Endothelial cell of umbilical vein (primary cell): ENCODE results near the gene APOM. TPM values are rescaled to one million over a fixed set of nuclear protein-coding genes. Genes with fewer than 3 reads are reported as not detected.

Source experiments
- BruUV-seq: library from RNA; stranded (reverse); fragments of 400-500 nt; replicated peaks from 2 replicates; lab custom pipeline; 2021; lab: Mats Ljungman, UMichigan
- CTCF ChIA-PET: fragments of 300-600, 350-600 bp; sonication (Branson Sonifier 250); formaldehyde crosslinking; loops from one replicate; lab custom pipeline; 2021; ENCODE audit warnings: antibody characterized with exemption, inconsistent platforms; lab: Charles Lee
- POLR2A ChIA-PET: fragments of 300-600, 350-600 bp; sonication (Branson Sonifier 250); formaldehyde crosslinking; loops from one replicate; lab custom pipeline; 2021; ENCODE audit warnings: antibody characterized with exemption, inconsistent platforms; lab: Charles Lee
- DNase-seq: peaks from one replicate; pipeline ENCODE4 v3.0.0-alpha.2; 2011; ENCODE audit warnings: low read depth, low spot score
- FAIRE-seq: peaks from 2 replicates; lab custom pipeline; 2011; peaks lifted over from hg19 to GRCh38; lab: Jason Lieb, UNC
- H2AFZ ChIP-seq: 2 replicates; pipeline ENCODE4 v1.6.0; 2012; ENCODE audit warnings: low read depth, low read length, control low read depth, inconsistent platforms
- H3K27ac ChIP-seq: 2 replicates; pipeline ENCODE4 v1.5.1; 2011; ENCODE audit warnings: low read depth, mild to moderate bottlenecking, control low read depth, low read length, moderate library complexity; ENCODE audit not compliant: insufficient read depth
- H3K27me3 ChIP-seq, 2 experiments: 2 replicates each; pipeline versions ENCODE4 v1.6.0 to v1.6.1; 2011; ENCODE audit warnings: low read length in 2 of 2, mixed read lengths in 1 of 2; ENCODE audit not compliant: control insufficient read depth in 2 of 2, insufficient read depth in 2 of 2
- H3K36me3 ChIP-seq, 2 experiments: 2 replicates in 1 of 2; 3 replicates in 1 of 2; pipeline ENCODE4 v1.5.1; 2011; ENCODE audit warnings: low read length in 2 of 2, mild to moderate bottlenecking in 1 of 2, moderate library complexity in 1 of 2; ENCODE audit not compliant: control insufficient read depth in 2 of 2, insufficient read depth in 2 of 2; ENCODE audit errors: extremely low read depth in 1 of 2
- H3K4me1 ChIP-seq: 3 replicates; pipeline ENCODE4 v1.5.1; 2011; ENCODE audit warnings: mild to moderate bottlenecking, low read length; ENCODE audit not compliant: control insufficient read depth, insufficient read depth; ENCODE audit errors: extremely low read depth
- H3K4me2 ChIP-seq: 2 replicates; pipeline ENCODE4 v1.6.1; 2011; ENCODE audit warnings: low read length, control low read depth, mixed read lengths; ENCODE audit not compliant: insufficient read depth
- H3K4me3 ChIP-seq, 3 experiments: fragments of 200-600 bp in 1 of 3; sonication (generic), shearing (Covaris generic) in 1 of 3; replicated peaks in 1 of 3; 2 replicates each; pipeline ENCODE4 v1.5.1; 2011 to 2016; ENCODE audit warnings: control low read depth in 3 of 3, low read length in 3 of 3, mild to moderate bottlenecking in 2 of 3, inconsistent platforms in 1 of 3, low read depth in 1 of 3, moderate library complexity in 1 of 3; ENCODE audit not compliant: insufficient read depth in 1 of 3
- H3K79me2 ChIP-seq: 2 replicates; pipeline ENCODE4 v1.6.0; 2012; ENCODE audit warnings: low read length, inconsistent platforms; ENCODE audit not compliant: control insufficient read depth, insufficient read depth
- H3K9ac ChIP-seq: replicated peaks from 2 replicates; pipeline ENCODE3; 2011; ENCODE audit warnings: low read length, control low read depth; ENCODE audit not compliant: insufficient read depth; ENCODE audit errors: extremely low read depth
- H3K9me1 ChIP-seq: replicated peaks from 3 replicates; pipeline ENCODE4 v1.6.0; 2011; ENCODE audit warnings: mild to moderate bottlenecking, low read length; ENCODE audit not compliant: control insufficient read depth, insufficient read depth; ENCODE audit errors: extremely low read depth
- H3K9me3 ChIP-seq: replicated peaks from 2 replicates; pipeline ENCODE4 v1.5.1; 2012; ENCODE audit warnings: low read length, inconsistent platforms; ENCODE audit not compliant: control insufficient read depth, insufficient read depth
- H4K20me1 ChIP-seq: replicated peaks from 2 replicates; pipeline ENCODE3; 2011; ENCODE audit warnings: mild to moderate bottlenecking, low read length; ENCODE audit not compliant: control insufficient read depth, insufficient read depth; ENCODE audit errors: extremely low read depth
- CTCF ChIP-seq, 2 donors: IDR thresholded peaks; 1 replicate in 1 of 2; 2 replicates in 1 of 2; pipeline ENCODE4 v1.5.1; 2011; ENCODE audit warnings: low read length in 2 of 2, mild to moderate bottlenecking in 2 of 2, moderate library complexity in 2 of 2, control low read depth in 1 of 2, inconsistent platforms in 1 of 2, low read depth in 1 of 2; ENCODE audit not compliant: insufficient read depth in 1 of 2; ENCODE audit errors: extremely low read depth in 1 of 2
- EZH2 ChIP-seq: IDR thresholded peaks from 2 replicates; pipeline ENCODE4 v1.6.1; 2012; ENCODE audit warnings: borderline replicate concordance, low read depth, mild to moderate bottlenecking, moderate library complexity, low read length, inconsistent platforms; ENCODE audit not compliant: severe bottlenecking
- FOS ChIP-seq: IDR thresholded peaks from 2 replicates; pipeline ENCODE4 v1.6.1; 2011; ENCODE audit warnings: mild to moderate bottlenecking, low read length, moderate library complexity, borderline replicate concordance; ENCODE audit not compliant: insufficient read depth
- GATA2 ChIP-seq: IDR thresholded peaks from 2 replicates; pipeline ENCODE4 v1.7.0; 2011; ENCODE audit warnings: low read depth, mild to moderate bottlenecking, moderate library complexity, mixed read lengths, low read length; ENCODE audit not compliant: insufficient read length, insufficient read depth
- JUN ChIP-seq: IDR thresholded peaks from 2 replicates; pipeline ENCODE4 v1.6.1; 2011; ENCODE audit warnings: borderline replicate concordance, low read depth; ENCODE audit not compliant: insufficient read length, insufficient read depth
- MYC ChIP-seq: IDR thresholded peaks from one replicate; pipeline ENCODE4 v1.6.1; 2011; ENCODE audit warnings: mild to moderate bottlenecking, low read depth, low read length
- POLR2A ChIP-seq: IDR thresholded peaks from 2 replicates; pipeline ENCODE4 v1.6.1; 2012; ENCODE audit warnings: low read depth, mild to moderate bottlenecking, control low read depth, low read length
- POLR2AphosphoS5 ChIP-seq: IDR thresholded peaks from 2 replicates; pipeline ENCODE4 v1.6.1; 2012; ENCODE audit warnings: low read depth, mild to moderate bottlenecking, control low read depth, low read length, moderate library complexity; ENCODE audit not compliant: insufficient read depth
- dilution Hi-C: fragments of 300-500 bp; cut with MboI; formaldehyde crosslinking; loops from one replicate; pipeline ENCODE4 v1.15.0; 2019; ENCODE audit warnings: low sequenced_read_pairs; ENCODE audit not compliant: extremely low pct_ligation_motif_present
- intact Hi-C: fragments of 100-400 bp; cut with micrococcal nuclease; formaldehyde crosslinking; loops from one replicate; pipeline ENCODE4 v1.10.0; 2022
- polyA plus RNA-seq, 4 experiments: library from polyadenylated mRNA; depleted of rRNA in 3 of 4; stranded (reverse) in 3 of 4; unstranded in 1 of 4; fragments of >200 nt; gene quantifications; 2 replicates each; pipeline versions ENCODE4 v1.2.1 to v1.2.3, GENCODE V29; 2011 to 2012; ENCODE audit warnings: missing spikeins in 1 of 4
- total RNA-seq: library from RNA; stranded (reverse); gene quantifications from 2 replicates; pipeline ENCODE4 v1.2.3, GENCODE V29; 2021

The APOM gene
- total and polyA plus RNA-seq, 2 donors (not counting 3 experiments of a cell fraction or from before 2014, with no cell fraction given): 2.5 TPM; not detected in 1

- Histone ChIP-seq H4K20me1 (no peaks in the 10 kb centered on the region), H3K9me1 (no peaks in the 10 kb centered on the region), H3K4me3 (peak overlapping the region; percentile 18 to 59 (median 47)), H3K27me3 (no peaks in the 10 kb centered on the region), H3K9ac (peak overlapping the region; percentile 30), H3K27ac (peak overlapping the region; percentile 18), H2AFZ (peak overlapping the region; percentile 94), H3K9me3 (no peaks in the 10 kb centered on the region), H3K4me1 (peaks cover 8% of the 10 kb centered on the region), H3K36me3 (peaks cover 0 to under 1% of the 10 kb centered on the region in 2 experiments), H3K79me2 (no peaks in the 10 kb centered on the region), H3K4me2 (peak overlapping the region; percentile 65)
- POLR2A ChIA-PET: interaction anchor here (0.6 kb wide), 1 partner anchor 56 kb away, joined by 3 read pairs; no protein-coding TSS in a partner anchor
- intact Hi-C loops: loop anchor here (1.0 to 2.0 kb wide), 3 partner anchors 14 to 208 kb away; partner anchors contain the start of genes ABHD16A and CSNK2B
- TSS peak; percentile 57 for BruUV-seq
- DNase-seq: peak; percentile 26
- CTCF ChIA-PET: interaction anchor here (0.6 to 3.5 kb wide), 15 partner anchors 8 to 271 kb away, joined by 3 to 44 read pairs (median 6); partner anchors contain the start of genes ABHD16A, DDAH2, HSPA1B and MSH5
- dilution Hi-C loops: no loop called here
- no peak for FAIRE-seq
- TF ChIP-seq CTCF (IDR thresholded peaks at IDR 0.05; ENCODE audit: extremely low read depth in 1 of 2, insufficient read depth in 1 of 2, low read depth in 1 of 2, low read length in 2 of 2) (peak in 1 of 2 donors; percentile 31), POLR2AphosphoS5 (peak; percentile 54), FOS (no peak), POLR2A (peak; percentile 68), JUN (no peak), GATA2 (no peak), EZH2 (no peak), MYC (no peak)
Measured at GRCh38 chr6:31681135-31681671, 25.5 kb downstream of the APOM start.
